Stimulated activated CD4-positive, alpha-beta T cell treated with anti-CD3 and anti-CD28 coated beads, Interleukin-15, amount 100 ng/mL, for 1 hour (primary cell): ENCODE measurements around the gene FAM20A.
A peak's percentile ranks its signal among the peaks of the same experiment; 100 is the strongest.

ENCODE experiments used
- DNase-seq, 2 donors: peaks; one replicate each; pipeline ENCODE4 v3.0.0-alpha.2; 2020; ENCODE audit warnings: low read depth in 1 of 2, low spot score in 1 of 2

FAM20A gene

GRCh38 chr17:68611353-68612208 lies 10.4 kb upstream of the FAM20A start:
- DNase-seq: no peak

DNA sequence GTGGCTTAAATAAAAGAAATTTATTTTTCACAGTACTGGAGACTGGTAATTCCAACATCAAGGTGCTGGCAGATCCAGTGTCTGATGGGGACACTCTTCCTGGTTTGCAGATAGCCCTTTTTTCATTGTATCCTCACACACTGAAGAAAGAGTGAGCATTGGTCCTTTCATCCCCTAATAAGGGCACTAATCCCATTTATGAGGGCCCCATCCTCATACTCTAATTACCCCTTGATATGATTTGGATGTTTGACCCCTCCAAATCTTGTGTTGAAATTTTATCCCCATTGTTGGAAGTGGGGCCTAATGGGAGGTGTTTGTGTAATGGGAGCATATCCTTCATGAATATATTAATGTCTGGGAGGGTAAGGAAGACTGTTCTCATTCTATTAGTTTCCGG lies 9.4 kb upstream of the FAM20A start:
- DNase-seq: no peak

- no peak for DNase-seq
Measured at GRCh38 chr17:68608515-68609130, 7.5 kb upstream of the FAM20A start.

DNA sequence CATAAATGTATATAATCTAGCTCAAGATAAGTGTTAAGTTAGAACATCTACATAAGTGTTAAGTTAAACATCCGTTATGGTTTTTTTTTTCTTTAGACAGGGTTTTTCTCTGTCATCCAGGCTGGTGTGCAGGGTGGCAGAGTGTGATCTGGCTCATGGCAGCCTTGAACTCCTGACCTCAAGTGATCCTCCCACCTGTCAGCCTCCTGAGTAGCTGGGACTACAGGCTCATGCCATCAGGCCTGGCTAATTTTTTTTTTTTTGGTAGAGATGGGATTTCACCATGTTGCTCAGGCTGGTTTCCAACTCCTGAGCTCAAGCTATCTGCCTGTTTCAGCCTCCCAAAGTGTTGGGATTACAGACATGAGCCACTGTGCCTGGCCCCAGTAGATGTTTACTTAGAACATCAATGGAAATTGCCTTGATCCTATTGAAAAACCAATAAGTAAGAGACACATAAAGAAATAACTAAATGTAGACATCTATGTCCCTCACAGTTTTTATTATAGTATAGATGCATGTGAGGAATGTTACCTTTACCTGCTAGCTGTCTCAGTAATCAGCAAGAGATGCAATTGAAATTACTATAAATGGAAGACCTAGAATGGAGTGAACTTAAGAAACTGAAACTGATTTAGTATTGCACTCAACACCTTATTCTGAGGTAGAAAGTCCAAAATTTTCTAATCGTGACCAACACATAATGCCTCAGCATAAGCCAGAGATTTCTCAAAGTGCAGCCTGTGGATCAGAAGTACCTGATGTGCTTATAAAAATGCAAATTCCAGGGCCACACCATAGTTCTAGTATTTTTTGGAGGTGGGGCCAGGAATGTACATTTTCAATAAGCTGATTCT lies 5.5 kb upstream of the FAM20A start:
- no peak for DNase-seq

DNA sequence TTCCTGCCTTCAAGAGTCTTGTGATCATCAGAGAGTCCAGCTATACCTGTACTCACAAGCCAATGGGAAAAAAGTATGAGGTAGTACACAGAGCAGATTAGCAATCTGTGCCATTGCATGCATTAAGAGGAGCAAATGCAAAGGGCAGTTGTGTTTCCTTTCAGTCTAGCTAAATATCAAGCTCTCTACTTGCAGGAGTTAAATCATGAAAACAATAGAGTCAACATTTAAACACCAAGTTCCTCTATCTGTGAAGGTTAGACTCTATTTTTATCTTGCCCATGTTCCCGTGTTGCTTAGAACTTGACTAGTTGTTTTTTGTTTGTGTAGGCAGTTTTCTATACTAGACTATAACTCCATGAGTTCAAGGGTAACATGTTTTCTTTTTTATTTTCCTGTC lies 4.7 kb upstream of the FAM20A start:
- no peak for DNase-seq

GRCh38 chr17:68603656-68604055 lies 2.5 kb upstream of the FAM20A start:
- no peak for DNase-seq

DNA sequence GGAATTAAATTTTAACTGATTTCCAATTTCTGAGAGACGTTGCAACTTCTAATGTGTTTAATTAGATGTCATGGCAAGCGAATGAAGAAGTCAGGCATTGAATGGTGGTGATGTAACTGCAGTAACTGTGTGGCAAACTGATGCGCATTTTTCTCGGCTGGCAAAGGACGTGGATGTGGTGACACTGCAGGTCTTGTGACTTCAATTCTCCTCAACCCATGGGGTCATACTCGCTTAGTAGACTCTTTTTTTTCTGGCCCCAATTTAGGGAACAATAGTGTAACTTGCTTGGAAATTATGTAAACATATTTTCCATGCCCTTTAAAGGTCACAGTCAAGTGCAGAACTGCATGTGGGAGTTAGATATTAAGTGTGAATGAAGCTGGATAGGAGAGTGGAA lies 1.9 kb upstream of the FAM20A start:
- DNase-seq: no peak

GRCh38 chr17:68602289-68602688 lies 1.1 kb upstream of the FAM20A start:
- DNase-seq: no peak

- no peak for DNase-seq
Measured at GRCh38 chr17:68601565-68602288, 560 bp upstream of the FAM20A start.

GRCh38 chr17:68600067-68600930 lies 868 bp downstream of the FAM20A start:
- DNase-seq: peak in 1 of 2 donors; percentile 0

- DNase-seq: no peak
Measured at GRCh38 chr17:68599552-68600066, 1.6 kb downstream of the FAM20A start.

- DNase-seq: no peak
Measured at GRCh38 chr17:68599091-68599490, 2.1 kb downstream of the FAM20A start.

GRCh38 chr17:68598545-68598961 lies 2.6 kb downstream of the FAM20A start:
- no peak for DNase-seq

DNA sequence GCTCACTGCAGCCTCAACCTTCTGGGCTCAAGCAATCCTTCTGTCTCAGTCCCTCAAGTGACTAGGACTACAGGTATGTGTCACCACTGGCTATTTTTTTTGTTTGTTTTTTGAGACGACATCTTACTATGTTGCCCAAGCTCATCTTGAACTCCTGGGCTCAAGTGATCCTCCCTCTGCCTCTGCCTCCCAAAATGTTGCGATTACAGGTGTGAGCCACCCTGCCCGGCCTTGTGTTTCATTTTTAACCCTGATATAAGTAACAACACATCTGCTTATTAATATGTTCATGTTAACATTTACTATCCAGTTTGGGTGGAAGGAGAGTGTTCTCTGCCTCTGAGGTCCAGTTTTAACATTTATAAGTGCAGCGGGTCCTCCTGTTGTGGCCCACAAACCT lies 3.1 kb downstream of the FAM20A start:
- DNase-seq: no peak

GRCh38 chr17:68596411-68596945 lies 4.7 kb downstream of the FAM20A start:
- no peak for DNase-seq

GRCh38 chr17:68595986-68596385 lies 5.2 kb downstream of the FAM20A start:
- no peak for DNase-seq

GRCh38 chr17:68595496-68595895 lies 5.7 kb downstream of the FAM20A start:
- DNase-seq: no peak

DNA sequence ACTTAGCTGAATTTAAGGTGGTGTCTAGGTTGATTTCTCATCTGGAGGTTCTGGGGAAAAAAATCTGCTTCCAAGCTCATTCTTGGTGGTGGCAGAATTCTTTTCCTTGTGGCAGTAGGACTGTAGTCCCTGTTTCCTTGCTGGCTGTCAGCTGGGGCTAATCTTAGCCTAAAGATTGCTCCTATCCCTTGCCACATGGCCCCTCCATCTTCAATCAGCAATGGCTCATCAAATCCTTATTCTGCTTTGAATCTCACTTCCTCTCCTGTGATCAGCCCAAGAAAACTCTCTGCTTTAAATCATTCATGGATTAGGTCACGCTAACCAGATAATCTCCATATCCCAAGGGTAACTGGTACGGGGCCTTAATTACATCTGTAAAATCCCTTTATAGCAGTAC lies 6.6 kb downstream of the FAM20A start:
- no peak for DNase-seq
